Activated CD4-positive, alpha-beta T cell treated with anti-CD3 and anti-CD28 coated beads for 36 hours (primary cell): Measurements from ENCODE around the gene AHNAK. TPM values are rescaled to one million over a fixed set of nuclear protein-coding genes. Genes with fewer than 3 reads are reported as not detected.

ENCODE experiments used
- ATAC-seq: fragments of 200-7000 bp; cut with Tn5 transposase; one replicate; pipeline ENCODE4 v1.10.0; 2021; ENCODE audit warnings: mild to moderate bottlenecking, moderate library complexity
- CTCF ChIA-PET: fragments of 350-600 bp; sonication (Branson Sonifier 250); formaldehyde crosslinking; loops from one replicate; lab custom pipeline; 2021; ENCODE audit warnings: antibody characterized with exemption; lab: Charles Lee
- POLR2A ChIA-PET: fragments of 350-600 bp; sonication (Branson Sonifier 250); formaldehyde crosslinking; loops from one replicate; lab custom pipeline; 2021; ENCODE audit warnings: antibody characterized with exemption, inconsistent platforms; lab: Charles Lee
- DNase-seq: peaks from one replicate; pipeline ENCODE4 v3.0.0-alpha.2; 2020
- H3K27ac Mint-ChIP-seq: one replicate; pipeline ENCODE4 v1.8.0; 2021; ENCODE audit warnings: mixed read lengths
- H3K27me3 Mint-ChIP-seq: one replicate; pipeline ENCODE4 v1.8.0; 2021; ENCODE audit warnings: mixed read lengths
- H3K36me3 Mint-ChIP-seq: one replicate; pipeline ENCODE4 v1.8.0; 2021; ENCODE audit warnings: low read depth, mixed read lengths
- H3K4me1 Mint-ChIP-seq: one replicate; pipeline ENCODE4 v1.8.0; 2021; ENCODE audit warnings: mixed read lengths
- H3K4me3 Mint-ChIP-seq: one replicate; pipeline ENCODE4 v1.8.0; 2021; ENCODE audit warnings: mild to moderate bottlenecking, moderate library complexity, mixed read lengths
- H3K9me3 Mint-ChIP-seq: one replicate; pipeline ENCODE4 v1.8.0; 2021; ENCODE audit warnings: low read depth, mixed read lengths
- intact Hi-C, 2 experiments: fragments of 100-400 bp; cut with DNase I in 1 of 2; cut with micrococcal nuclease in 1 of 2; formaldehyde crosslinking; loops; one replicate each; pipeline versions ENCODE4 v1.14.2 to v1.15.1; 2022 to 2024; cut with DNase I, micrococcal nuclease
- total RNA-seq, 2 experiments: library from RNA; stranded (reverse); gene quantifications; one replicate each; pipeline ENCODE4 v1.2.3, GENCODE V29; 2021

The AHNAK gene
- total RNA-seq, 2 experiments from 2014 or later = 47.3 to 54.7 TPM

DNA sequence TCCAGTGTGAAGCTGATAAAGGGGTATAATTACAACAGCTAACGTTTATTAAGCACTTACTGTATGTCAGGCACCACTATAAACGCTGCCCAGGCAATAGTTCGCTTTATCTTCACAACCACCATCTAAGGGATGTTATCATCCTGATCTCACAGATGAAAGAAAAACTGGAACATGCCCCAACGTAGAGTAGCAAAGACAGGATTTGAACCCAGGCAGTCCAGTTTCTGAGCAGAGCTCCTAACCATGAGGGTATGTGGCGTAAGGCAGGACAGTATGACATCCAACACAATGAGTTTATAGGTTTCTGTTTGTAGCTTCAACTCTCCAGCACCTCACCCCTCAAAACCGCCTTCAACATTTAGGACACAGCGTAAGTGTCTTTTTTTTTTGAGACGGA is 59.5 kb downstream of the AHNAK start:
- H3K36me3 Mint-ChIP-seq = no peaks in the 10 kb centered on the region
- H3K9me3 Mint-ChIP-seq = no peaks in the 10 kb centered on the region
- no peaks in the 10 kb centered on the region for H3K27me3 Mint-ChIP-seq
- DNase-seq (no peak), ATAC-seq (no peak)
- no peaks in the 10 kb centered on the region for H3K4me1 Mint-ChIP-seq
- no peak overlapping the region for H3K27ac Mint-ChIP-seq
- CTCF ChIA-PET = interaction anchor here (0.7 to 1.8 kb wide), 6 partner anchors 17 to 207 kb away, joined by 3 to 6 read pairs (median 3); no protein-coding TSS in a partner anchor
- POLR2A ChIA-PET = interaction anchor here (0.6 kb wide), 1 partner anchor 16 kb away, joined by 3 read pairs; no protein-coding TSS in a partner anchor
- intact Hi-C loops = no loop called here
- H3K4me3 Mint-ChIP-seq = no peak overlapping the region

DNA sequence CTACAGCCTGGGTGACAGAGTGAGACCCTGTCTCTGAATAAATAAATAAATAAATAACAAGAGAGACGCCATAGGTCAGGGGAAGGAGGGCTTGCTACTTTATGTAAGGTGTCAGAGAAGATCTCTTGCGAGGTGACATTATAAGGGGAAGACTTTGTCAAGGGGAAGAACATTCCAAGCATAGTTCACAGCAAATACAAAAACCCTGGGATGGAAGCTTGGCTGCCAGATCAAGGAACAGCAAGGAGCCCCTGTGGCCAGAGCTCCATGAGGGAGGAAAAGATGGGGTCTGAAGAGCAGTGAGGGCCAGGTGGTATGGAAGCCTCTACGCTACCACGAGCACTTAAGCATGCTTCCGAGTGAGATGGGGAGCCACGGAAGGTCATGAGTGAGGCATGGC is 62.3 kb downstream of the AHNAK start:
- CTCF ChIA-PET = interaction anchor here (0.6 to 1.0 kb wide), 2 partner anchors 107 to 994 kb away, joined by 3 to 4 read pairs; no protein-coding TSS in a partner anchor
- Mint-ChIP-seq H3K9me3 (no peaks in the 10 kb centered on the region), H3K4me3 (no peak overlapping the region), H3K27ac (no peak overlapping the region), H3K36me3 (no peaks in the 10 kb centered on the region), H3K27me3 (no peaks in the 10 kb centered on the region), H3K4me1 (no peaks in the 10 kb centered on the region)
- ATAC-seq = no peak
- intact Hi-C loops = no loop called here
- POLR2A ChIA-PET = no interaction called here
- no peak for DNase-seq

DNA sequence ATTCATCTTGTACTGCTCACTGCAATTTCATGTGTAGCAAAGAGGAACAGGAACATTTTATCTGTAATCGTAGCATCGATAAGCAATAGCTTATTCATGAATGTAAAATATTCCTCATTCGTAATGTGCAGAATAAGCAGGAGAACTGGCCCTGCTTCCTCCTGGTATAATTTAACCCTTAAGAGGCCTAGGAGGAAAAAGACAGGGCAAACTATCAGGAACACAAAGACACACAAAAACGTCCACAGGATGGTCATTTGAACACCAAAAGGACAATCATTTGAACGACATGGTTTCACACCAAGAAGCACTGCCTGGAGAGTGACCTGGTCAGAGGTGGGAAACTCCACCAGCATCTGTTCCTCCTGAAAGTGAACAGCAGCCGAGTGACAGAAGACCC is 63.9 kb downstream of the AHNAK start:
- ChIA-PET CTCF (interaction anchor here (1.4 kb wide), 1 partner anchor 58 kb away, joined by 4 read pairs; no protein-coding TSS in a partner anchor), POLR2A (interaction anchor here (0.7 kb wide), 1 partner anchor 359 kb away, joined by 4 read pairs; no protein-coding TSS in a partner anchor)
- H3K27me3 Mint-ChIP-seq = no peaks in the 10 kb centered on the region
- no peaks in the 10 kb centered on the region for H3K9me3 Mint-ChIP-seq
- intact Hi-C loops = no loop called here
- no peaks in the 10 kb centered on the region for H3K36me3 Mint-ChIP-seq
- H3K4me1 Mint-ChIP-seq = no peaks in the 10 kb centered on the region
- no peak overlapping the region for H3K4me3 Mint-ChIP-seq
- no peak overlapping the region for H3K27ac Mint-ChIP-seq
- DNase-seq (no peak), ATAC-seq (no peak)

DNA sequence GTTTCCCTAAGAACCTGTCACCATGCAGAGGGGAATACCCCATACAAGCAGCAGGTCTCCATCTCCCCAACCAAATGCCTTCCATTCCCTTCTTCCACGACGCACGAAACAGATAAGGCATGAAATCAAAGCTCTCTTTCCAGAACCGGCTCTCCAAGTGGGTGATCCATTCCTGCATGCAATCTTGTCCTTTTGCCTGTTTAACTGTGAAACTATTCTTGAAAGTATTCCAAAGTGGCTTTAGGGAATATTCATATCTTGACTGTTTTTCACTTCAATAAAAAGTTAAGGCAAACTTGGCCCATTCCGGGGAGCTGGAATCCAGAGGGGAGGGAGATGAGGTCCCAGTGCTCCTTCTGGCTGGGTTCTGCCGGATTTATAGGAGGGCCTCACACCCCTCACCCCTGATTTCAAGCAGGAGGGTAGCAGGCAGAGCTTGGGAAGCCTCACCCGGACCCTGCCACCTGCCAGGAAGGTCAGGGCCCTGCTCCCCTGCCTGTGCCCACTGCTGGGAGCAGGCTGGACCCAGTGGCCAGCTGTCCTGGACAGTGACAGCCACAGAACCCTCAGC is 66.9 kb downstream of the AHNAK start:
- no peaks in the 10 kb centered on the region for H3K27me3 Mint-ChIP-seq
- H3K36me3 Mint-ChIP-seq = no peaks in the 10 kb centered on the region
- H3K27ac Mint-ChIP-seq = no peak overlapping the region
- H3K9me3 Mint-ChIP-seq = no peaks in the 10 kb centered on the region
- H3K4me1 Mint-ChIP-seq = no peaks in the 10 kb centered on the region
- CTCF ChIA-PET = interaction anchor here (0.6 to 1.0 kb wide), 4 partner anchors 20 to 1441 kb away, joined by 3 to 5 read pairs (median 3); no protein-coding TSS in a partner anchor
- ATAC-seq = no peak
- DNase-seq = no peak
- POLR2A ChIA-PET = interaction anchor here (0.6 kb wide), 1 partner anchor 84 kb away, joined by 3 read pairs; no protein-coding TSS in a partner anchor
- intact Hi-C loops = no loop called here
- H3K4me3 Mint-ChIP-seq = no peak overlapping the region

DNA sequence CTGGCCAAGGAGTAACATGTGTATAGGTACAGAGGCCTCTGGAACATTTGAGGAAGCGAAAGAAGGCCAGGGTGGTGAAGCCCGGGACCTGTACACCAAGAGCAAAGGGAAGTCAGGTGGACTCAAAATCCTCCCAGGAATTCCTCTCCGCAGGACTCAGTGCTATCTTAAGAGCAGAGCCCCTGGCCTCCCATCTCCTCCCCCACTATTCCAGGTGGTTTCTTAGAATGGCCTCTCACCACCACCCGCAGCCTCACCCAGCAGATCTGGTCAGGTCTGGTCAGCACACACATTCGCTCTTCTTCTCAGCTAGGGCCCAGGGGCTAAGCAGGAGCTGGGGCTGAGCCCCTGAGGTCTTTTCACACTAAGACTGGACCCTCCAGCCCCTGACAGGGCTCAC is 68.7 kb downstream of the AHNAK start:
- Mint-ChIP-seq H3K36me3 (no peaks in the 10 kb centered on the region), H3K27ac (no peak overlapping the region), H3K4me1 (no peaks in the 10 kb centered on the region), H3K9me3 (no peaks in the 10 kb centered on the region), H3K27me3 (no peaks in the 10 kb centered on the region), H3K4me3 (no peak overlapping the region)
- no peak for ATAC-seq
- POLR2A ChIA-PET = no interaction called here
- DNase-seq = no peak
- intact Hi-C loops = no loop called here
- CTCF ChIA-PET = interaction anchor here (0.6 to 0.9 kb wide), 2 partner anchors 65 to 132 kb away, joined by 3 read pairs; no protein-coding TSS in a partner anchor

DNA sequence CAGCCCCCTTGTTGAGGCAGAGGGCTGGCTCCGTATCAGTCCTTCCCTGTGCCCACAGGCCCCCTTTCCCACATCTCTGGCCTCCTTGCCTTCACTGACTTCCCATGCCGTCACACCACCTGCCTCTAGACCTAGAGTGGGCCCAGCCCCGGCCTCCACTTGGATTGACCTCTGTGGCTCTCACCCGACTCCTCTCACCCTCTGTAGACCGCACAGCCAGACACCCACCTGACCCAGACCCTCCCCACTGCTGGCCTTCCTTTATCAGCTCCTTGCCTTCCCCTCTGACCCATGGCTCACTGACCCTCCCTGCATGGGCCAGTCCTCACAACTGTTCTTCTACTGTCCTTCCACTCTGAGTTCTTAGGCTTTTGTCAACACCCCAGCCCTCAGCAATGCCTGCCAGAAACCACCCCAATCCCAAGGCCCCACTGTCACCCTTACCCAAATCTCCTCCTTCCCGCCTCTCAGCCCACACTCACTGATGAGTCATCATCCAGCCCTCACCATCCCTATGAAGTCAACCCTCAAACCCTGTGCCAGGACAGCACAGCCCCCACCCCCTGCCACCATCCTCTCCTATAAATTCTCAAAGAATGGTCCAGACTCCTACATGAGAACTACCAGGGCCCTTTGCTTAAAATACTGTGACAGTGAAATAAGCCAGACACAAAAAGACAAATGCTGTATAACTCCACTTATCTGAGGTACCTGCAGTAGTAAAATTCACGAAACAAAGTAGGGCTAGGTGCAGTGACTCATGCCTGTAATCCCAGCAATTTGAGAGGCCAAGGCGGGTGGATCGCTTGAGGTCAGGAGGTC is 74.3 kb downstream of the AHNAK start:
- CTCF ChIA-PET = no interaction called here
- Mint-ChIP-seq H3K36me3 (no peaks in the 10 kb centered on the region), H3K4me1 (peaks cover 6% of the 10 kb centered on the region), H3K27me3 (no peaks in the 10 kb centered on the region), H3K4me3 (no peak overlapping the region), H3K27ac (no peak overlapping the region), H3K9me3 (no peaks in the 10 kb centered on the region)
- intact Hi-C loops = no loop called here
- no peak for ATAC-seq
- POLR2A ChIA-PET = no interaction called here
- no peak for DNase-seq

DNA sequence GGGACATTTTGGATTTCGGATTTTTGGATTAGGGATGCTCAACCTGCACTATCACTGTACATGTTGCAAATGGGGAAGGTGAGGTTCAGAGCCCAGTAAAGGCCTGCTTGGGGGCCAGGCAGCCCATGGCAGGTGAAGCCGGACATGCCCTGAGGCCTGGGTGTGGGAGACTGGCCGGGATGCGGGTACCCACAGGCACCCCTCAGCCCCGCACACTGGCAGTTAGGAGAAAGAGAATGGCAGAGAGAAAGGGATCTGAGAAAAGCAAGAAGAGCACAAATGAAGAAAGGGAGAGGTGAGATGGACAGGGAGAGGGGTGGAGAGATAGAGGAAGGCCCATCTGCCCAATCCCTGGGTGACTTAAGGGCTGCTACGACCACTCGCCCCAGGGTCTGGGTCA is 75.0 kb downstream of the AHNAK start:
- ChIA-PET CTCF (no interaction called here), POLR2A (no interaction called here)
- Mint-ChIP-seq H3K4me3 (no peak overlapping the region), H3K27ac (no peak overlapping the region), H3K36me3 (no peaks in the 10 kb centered on the region), H3K4me1 (peaks cover 6% of the 10 kb centered on the region), H3K27me3 (no peaks in the 10 kb centered on the region), H3K9me3 (no peaks in the 10 kb centered on the region)
- no peak for DNase-seq
- no peak for ATAC-seq
- intact Hi-C loops = no loop called here

DNA sequence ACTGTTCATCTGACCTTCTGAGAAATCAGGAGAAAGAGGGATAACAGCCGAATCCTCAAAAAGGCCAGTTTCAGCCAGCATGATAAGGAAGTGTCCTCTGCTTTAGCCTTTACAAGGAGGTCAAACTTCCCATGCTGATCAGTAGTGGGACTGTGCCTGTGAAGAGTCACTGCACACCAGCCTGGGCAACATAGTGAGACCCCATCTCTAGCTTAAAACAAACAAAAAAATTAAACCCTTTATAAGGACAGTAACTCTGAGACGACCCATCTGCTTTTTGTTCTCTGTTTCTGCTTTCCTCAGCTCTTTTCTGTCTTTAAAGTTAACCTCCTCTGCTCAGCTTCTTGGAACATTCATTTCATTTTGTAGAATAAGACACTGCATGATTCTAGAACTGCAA is 78.0 kb downstream of the AHNAK start:
- Mint-ChIP-seq H3K36me3 (no peaks in the 10 kb centered on the region), H3K9me3 (no peaks in the 10 kb centered on the region), H3K4me1 (peaks cover 6% of the 10 kb centered on the region), H3K4me3 (no peak overlapping the region), H3K27me3 (no peaks in the 10 kb centered on the region), H3K27ac (no peak overlapping the region)
- no peak for ATAC-seq
- no peak for DNase-seq
- ChIA-PET CTCF (interaction anchor here (0.6 to 1.0 kb wide), 2 partner anchors 13 to 19 kb away, joined by 3 read pairs; no protein-coding TSS in a partner anchor), POLR2A (no interaction called here)
- intact Hi-C loops = no loop called here

DNA sequence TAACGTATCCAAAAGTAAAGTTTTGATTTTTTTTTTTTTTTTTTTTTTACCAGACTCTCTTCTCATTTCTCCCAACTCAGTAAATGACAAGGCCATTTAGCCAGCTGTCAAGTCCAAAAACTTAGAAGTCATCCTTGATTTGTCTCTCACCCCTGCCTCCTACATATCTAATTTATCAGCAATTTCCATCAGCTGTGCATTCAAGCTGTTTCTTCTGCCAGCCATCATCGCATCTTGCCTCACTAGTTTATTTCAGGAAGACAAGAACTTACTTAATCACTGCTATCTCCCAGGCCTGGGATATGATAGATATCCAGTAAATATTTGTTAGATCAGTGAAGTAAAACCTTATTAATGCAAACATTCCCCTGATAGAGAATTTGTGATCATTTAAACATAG is 80.2 kb downstream of the AHNAK start:
- ChIA-PET CTCF (interaction anchor here (0.7 to 1.3 kb wide), 4 partner anchors 42 to 205 kb away, joined by 3 read pairs; no protein-coding TSS in a partner anchor), POLR2A (interaction anchor here (0.6 kb wide), 1 partner anchor 166 kb away, joined by 3 read pairs; no protein-coding TSS in a partner anchor)
- Mint-ChIP-seq H3K27me3 (no peaks in the 10 kb centered on the region), H3K9me3 (no peaks in the 10 kb centered on the region), H3K36me3 (no peaks in the 10 kb centered on the region), H3K27ac (no peak overlapping the region), H3K4me1 (no peaks in the 10 kb centered on the region), H3K4me3 (no peak overlapping the region)
- ATAC-seq = no peak
- intact Hi-C loops = no loop called here
- no peak for DNase-seq

DNA sequence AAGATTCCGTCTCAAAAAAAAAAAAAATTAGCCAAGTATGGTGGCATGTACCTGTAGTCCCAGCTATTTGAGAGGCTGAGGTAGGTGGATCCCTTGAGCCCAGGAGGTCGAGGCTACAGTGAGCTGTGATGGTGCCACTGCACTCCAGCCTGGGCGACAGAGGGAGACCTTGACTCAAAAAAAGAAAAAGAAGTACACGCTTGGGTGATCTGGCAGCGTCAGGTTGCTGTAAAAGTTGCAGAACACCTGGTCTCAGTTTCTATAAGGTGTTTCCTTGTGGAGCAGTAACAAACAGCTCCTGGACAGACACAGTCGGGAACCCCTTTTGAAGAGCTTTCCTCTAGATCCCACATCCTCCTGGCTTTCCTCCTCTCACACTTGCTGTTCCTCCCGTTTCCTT is 82.0 kb downstream of the AHNAK start:
- H3K27ac Mint-ChIP-seq = no peak overlapping the region
- ChIA-PET POLR2A (no interaction called here), CTCF (no interaction called here)
- DNase-seq (no peak), ATAC-seq (no peak)
- no peaks in the 10 kb centered on the region for H3K27me3 Mint-ChIP-seq
- no peaks in the 10 kb centered on the region for H3K36me3 Mint-ChIP-seq
- intact Hi-C loops = no loop called here
- no peaks in the 10 kb centered on the region for H3K4me1 Mint-ChIP-seq
- H3K4me3 Mint-ChIP-seq = no peak overlapping the region
- H3K9me3 Mint-ChIP-seq = no peaks in the 10 kb centered on the region

DNA sequence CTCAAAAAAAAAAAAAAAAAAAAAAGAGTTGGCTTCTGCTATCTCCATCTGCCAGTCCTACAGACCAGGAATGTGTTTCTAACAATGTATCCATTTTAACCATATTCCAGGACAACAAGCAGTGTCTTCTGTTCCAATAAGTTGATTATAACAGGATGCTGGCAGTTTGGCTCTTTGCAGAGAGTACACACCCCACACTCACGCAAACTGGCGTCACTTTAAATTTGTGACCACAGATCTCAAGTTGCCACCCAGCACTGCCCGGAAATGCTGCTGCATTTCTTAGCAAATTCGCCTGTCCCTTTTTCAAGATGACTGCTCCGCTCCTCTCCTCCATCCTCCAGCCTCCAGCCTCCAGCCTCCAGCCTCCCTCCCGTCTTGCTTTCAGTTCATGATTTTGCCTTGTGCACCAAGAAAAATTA is 83.5 kb downstream of the AHNAK start:
- H3K27ac Mint-ChIP-seq = no peak overlapping the region
- no peak overlapping the region for H3K4me3 Mint-ChIP-seq
- no peaks in the 10 kb centered on the region for H3K4me1 Mint-ChIP-seq
- peak; percentile 19 for DNase-seq
- H3K9me3 Mint-ChIP-seq = no peaks in the 10 kb centered on the region
- intact Hi-C loops = no loop called here
- H3K36me3 Mint-ChIP-seq = no peaks in the 10 kb centered on the region
- ChIA-PET POLR2A (no interaction called here), CTCF (interaction anchor here (1.4 kb wide), 1 partner anchor 39 kb away, joined by 5 read pairs; no protein-coding TSS in a partner anchor)
- no peak for ATAC-seq
- no peaks in the 10 kb centered on the region for H3K27me3 Mint-ChIP-seq
